ENCODE measurements around the gene STX1B. TPM values are rescaled to one million over a fixed set of nuclear protein-coding genes. Genes with fewer than 3 reads are reported as not detected.

STX1B gene
- total RNA-seq, 1 donor from 2014 or later: 11.0 TPM

GRCh38 chr16:31006086-31006385, 4.4 kb downstream of the STX1B start:
- no peak overlapping the region for H3K27ac Mint-ChIP-seq (ENCODE audit: unreplicated experiment)
- FAIRE-seq (no peak), DNase-seq (ENCODE audit: low read depth) (no peak)
- H3K27me3 Mint-ChIP-seq (ENCODE audit: low read depth, unreplicated experiment): no peaks in the 10 kb centered on the region
- TF ChIP-seq, protein P1, sequence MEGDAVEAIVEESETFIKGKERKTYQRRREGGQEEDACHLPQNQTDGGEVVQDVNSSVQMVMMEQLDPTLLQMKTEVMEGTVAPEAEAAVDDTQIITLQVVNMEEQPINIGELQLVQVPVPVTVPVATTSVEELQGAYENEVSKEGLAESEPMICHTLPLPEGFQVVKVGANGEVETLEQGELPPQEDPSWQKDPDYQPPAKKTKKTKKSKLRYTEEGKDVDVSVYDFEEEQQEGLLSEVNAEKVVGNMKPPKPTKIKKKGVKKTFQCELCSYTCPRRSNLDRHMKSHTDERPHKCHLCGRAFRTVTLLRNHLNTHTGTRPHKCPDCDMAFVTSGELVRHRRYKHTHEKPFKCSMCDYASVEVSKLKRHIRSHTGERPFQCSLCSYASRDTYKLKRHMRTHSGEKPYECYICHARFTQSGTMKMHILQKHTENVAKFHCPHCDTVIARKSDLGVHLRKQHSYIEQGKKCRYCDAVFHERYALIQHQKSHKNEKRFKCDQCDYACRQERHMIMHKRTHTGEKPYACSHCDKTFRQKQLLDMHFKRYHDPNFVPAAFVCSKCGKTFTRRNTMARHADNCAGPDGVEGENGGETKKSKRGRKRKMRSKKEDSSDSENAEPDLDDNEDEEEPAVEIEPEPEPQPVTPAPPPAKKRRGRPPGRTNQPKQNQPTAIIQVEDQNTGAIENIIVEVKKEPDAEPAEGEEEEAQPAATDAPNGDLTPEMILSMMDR (IDR thresholded peaks at IDR 0.05; ENCODE audit: insufficient read depth, low read depth, low read length): no peak
- no peak for TF ChIP-seq EZH2 (IDR thresholded peaks at IDR 0.05; ENCODE audit: insufficient read depth, low read length)
- no peaks in the 10 kb centered on the region for H3K27me3 ChIP-seq (ENCODE audit: insufficient read depth, low read length)
- peaks cover 53% of the 10 kb centered on the region for H3K4me1 Mint-ChIP-seq (ENCODE audit: low read depth, unreplicated experiment)
- H3K4me1 ChIP-seq (ENCODE audit: insufficient read depth, low read length): peaks cover 34% of the 10 kb centered on the region
- no peak overlapping the region for H3K4me3 Mint-ChIP-seq (ENCODE audit: unreplicated experiment)
- H4K20me1 ChIP-seq (ENCODE audit: insufficient read depth, low read length): peaks cover 11% of the 10 kb centered on the region
- no peaks in the 10 kb centered on the region for H3K9me3 ChIP-seq (ENCODE audit: insufficient read depth, low read depth, low read length)
- H3K9me3 Mint-ChIP-seq (ENCODE audit: unreplicated experiment): no peaks in the 10 kb centered on the region
- no peak overlapping the region for H3K9ac ChIP-seq (ENCODE audit: low read length)
- H3K4me3 ChIP-seq (ENCODE audit: insufficient read depth, low read depth, low read length): no peak overlapping the region
- H3K36me3 ChIP-seq (ENCODE audit: insufficient read depth, low read length): no peaks in the 10 kb centered on the region
- H2AFZ ChIP-seq (ENCODE audit: low read depth, low read length): no peak overlapping the region
- H3K4me2 ChIP-seq (ENCODE audit: low read length): no peak overlapping the region
- peaks cover 73% of the 10 kb centered on the region for H3K79me2 ChIP-seq (ENCODE audit: insufficient read depth, low read length)
- H3K36me3 Mint-ChIP-seq (ENCODE audit: low read depth, unreplicated experiment): peaks cover 2% of the 10 kb centered on the region
- H3K27ac ChIP-seq (ENCODE audit: low read depth, low read length): no peak overlapping the region

DNA sequence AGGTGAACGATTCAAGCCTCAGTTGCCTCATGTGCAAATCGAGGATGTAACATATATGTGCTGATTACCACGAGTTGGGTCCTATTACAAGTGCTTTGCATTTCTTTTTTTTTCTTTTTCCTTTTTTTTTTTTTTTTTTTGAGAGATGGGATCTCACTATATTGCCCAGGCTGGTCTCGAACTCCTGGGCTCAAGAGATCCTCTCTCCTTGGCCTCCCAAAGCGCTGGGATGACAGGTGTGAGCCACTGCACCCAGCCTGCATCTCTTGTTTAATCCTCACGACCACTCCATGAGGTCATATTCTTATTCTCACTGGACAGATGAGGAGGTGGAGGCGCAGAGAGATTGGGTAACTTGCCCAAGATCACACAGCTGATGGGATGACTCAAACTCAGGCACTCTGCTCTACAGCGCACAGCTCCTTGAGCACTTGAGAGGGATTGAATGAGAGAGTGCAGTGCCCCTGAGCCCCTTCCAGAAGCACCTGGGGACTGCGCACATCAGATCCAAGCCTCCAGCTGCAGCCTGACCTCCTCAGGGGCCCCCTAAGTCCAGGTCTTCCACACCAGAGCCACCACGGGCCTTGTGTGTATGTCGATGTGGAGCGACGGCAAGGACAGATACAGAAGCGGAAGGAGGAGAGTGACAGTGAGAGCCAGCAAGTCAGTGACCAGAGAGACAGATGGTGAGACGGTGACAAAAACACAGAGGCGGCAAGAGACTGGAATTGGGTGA, 4.9 kb downstream of the STX1B start:
- Histone ChIP-seq H3K27me3 (ENCODE audit: insufficient read depth, low read length) (no peaks in the 10 kb centered on the region), H3K79me2 (ENCODE audit: insufficient read depth, low read length) (peaks cover 73% of the 10 kb centered on the region), H3K36me3 (ENCODE audit: insufficient read depth, low read length) (no peaks in the 10 kb centered on the region), H4K20me1 (ENCODE audit: insufficient read depth, low read length) (peaks cover 11% of the 10 kb centered on the region), H3K27ac (ENCODE audit: low read depth, low read length) (no peak overlapping the region), H3K4me3 (ENCODE audit: insufficient read depth, low read depth, low read length) (no peak overlapping the region), H3K9ac (ENCODE audit: low read length) (no peak overlapping the region), H2AFZ (ENCODE audit: low read depth, low read length) (no peak overlapping the region), H3K9me3 (ENCODE audit: insufficient read depth, low read depth, low read length) (no peaks in the 10 kb centered on the region), H3K4me2 (ENCODE audit: low read length) (no peak overlapping the region), H3K4me1 (ENCODE audit: insufficient read depth, low read length) (peaks cover 32% of the 10 kb centered on the region)
- Mint-ChIP-seq H3K4me1 (ENCODE audit: low read depth, unreplicated experiment) (peaks cover 53% of the 10 kb centered on the region), H3K36me3 (ENCODE audit: low read depth, unreplicated experiment) (peaks cover 2% of the 10 kb centered on the region), H3K27ac (ENCODE audit: unreplicated experiment) (no peak overlapping the region), H3K9me3 (ENCODE audit: unreplicated experiment) (no peaks in the 10 kb centered on the region), H3K27me3 (ENCODE audit: low read depth, unreplicated experiment) (no peaks in the 10 kb centered on the region), H3K4me3 (ENCODE audit: unreplicated experiment) (no peak overlapping the region)
- FAIRE-seq (no peak), DNase-seq (ENCODE audit: low read depth) (no peak)
- no peak for TF ChIP-seq EZH2 (IDR thresholded peaks at IDR 0.05; ENCODE audit: insufficient read depth, low read length)
- TF ChIP-seq, protein P1 (IDR thresholded peaks at IDR 0.05; ENCODE audit: insufficient read depth, low read depth, low read length): no peak

GRCh38 chr16:31004658-31005057, 5.8 kb downstream of the STX1B start:
- TF ChIP-seq, protein P1 (IDR thresholded peaks at IDR 0.05; ENCODE audit: insufficient read depth, low read depth, low read length): no peak
- TF ChIP-seq EZH2 (IDR thresholded peaks at IDR 0.05; ENCODE audit: insufficient read depth, low read length): no peak
- Histone ChIP-seq H3K27ac (ENCODE audit: low read depth, low read length) (no peak overlapping the region), H3K4me2 (ENCODE audit: low read length) (no peak overlapping the region), H2AFZ (ENCODE audit: low read depth, low read length) (no peak overlapping the region), H3K9me3 (ENCODE audit: insufficient read depth, low read depth, low read length) (no peaks in the 10 kb centered on the region), H3K4me1 (ENCODE audit: insufficient read depth, low read length) (peaks cover 29% of the 10 kb centered on the region), H3K9ac (ENCODE audit: low read length) (no peak overlapping the region), H3K27me3 (ENCODE audit: insufficient read depth, low read length) (no peaks in the 10 kb centered on the region), H3K36me3 (ENCODE audit: insufficient read depth, low read length) (no peaks in the 10 kb centered on the region), H4K20me1 (ENCODE audit: insufficient read depth, low read length) (peaks cover 11% of the 10 kb centered on the region), H3K4me3 (ENCODE audit: insufficient read depth, low read depth, low read length) (no peak overlapping the region), H3K79me2 (ENCODE audit: insufficient read depth, low read length) (peaks cover 67% of the 10 kb centered on the region)
- Mint-ChIP-seq H3K4me3 (ENCODE audit: unreplicated experiment) (no peak overlapping the region), H3K36me3 (ENCODE audit: low read depth, unreplicated experiment) (peaks cover 2% of the 10 kb centered on the region), H3K9me3 (ENCODE audit: unreplicated experiment) (no peaks in the 10 kb centered on the region), H3K27ac (ENCODE audit: unreplicated experiment) (no peak overlapping the region), H3K4me1 (ENCODE audit: low read depth, unreplicated experiment) (peaks cover 50% of the 10 kb centered on the region), H3K27me3 (ENCODE audit: low read depth, unreplicated experiment) (no peaks in the 10 kb centered on the region)
- no peak for FAIRE-seq
- DNase-seq (ENCODE audit: low read depth): no peak

Measured in astrocyte (in vitro differentiated cells and primary cell).